ENCODE measurements around the gene C1orf141.

The C1orf141 gene

DNA sequence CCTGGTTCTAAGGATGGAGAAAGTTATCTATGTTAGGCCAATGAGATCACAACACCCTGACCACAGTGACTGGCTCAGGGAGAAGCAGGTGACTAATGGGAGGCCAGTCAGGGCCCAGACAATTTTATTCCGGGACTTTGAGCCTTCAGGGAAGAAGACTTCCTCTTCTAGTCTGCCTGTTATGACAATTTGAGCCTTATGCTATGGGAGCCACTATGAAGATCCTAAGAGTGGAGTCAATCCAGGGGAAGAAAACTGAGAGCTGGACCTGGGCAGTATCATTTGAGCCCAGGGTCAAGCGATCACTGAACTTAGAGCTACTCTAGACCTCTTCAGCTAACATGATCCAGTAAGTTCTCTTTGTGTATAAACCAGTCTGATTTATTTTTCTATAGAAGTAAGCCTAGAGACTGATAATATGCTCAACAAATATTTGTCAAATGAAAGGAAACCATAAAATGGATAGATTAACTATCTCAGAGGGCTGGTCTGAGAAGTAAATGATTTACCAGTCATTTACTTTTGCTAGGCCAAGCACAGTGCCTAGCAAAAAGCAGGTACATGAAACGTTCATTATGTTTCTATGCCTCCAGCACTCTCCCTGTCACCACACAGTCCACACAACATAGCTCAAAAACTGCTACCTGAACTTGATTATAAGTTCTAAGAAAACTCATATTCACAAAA is 4.2 kb upstream of the C1orf141 start:
- Histone ChIP-seq H3K9me3 (ENCODE audit: control insufficient read depth, low read length) (no peaks in the 10 kb centered on the region), H3K27me3 (ENCODE audit: control insufficient read depth, insufficient read depth, low read length) (no peaks in the 10 kb centered on the region), H3K4me1 (no peaks in the 10 kb centered on the region), H3K36me3 (ENCODE audit: control insufficient read depth, insufficient read depth, low read length) (no peaks in the 10 kb centered on the region), H3K9ac (no peak overlapping the region), H3K4me2 (ENCODE audit: low read length) (no peak overlapping the region), H3K79me2 (no peaks in the 10 kb centered on the region), H3K4me3 (ENCODE audit: low read depth, low read length) (no peak overlapping the region), H3K27ac (no peak overlapping the region), H2AFZ (no peak overlapping the region)
- TF ChIP-seq, protein P1, sequence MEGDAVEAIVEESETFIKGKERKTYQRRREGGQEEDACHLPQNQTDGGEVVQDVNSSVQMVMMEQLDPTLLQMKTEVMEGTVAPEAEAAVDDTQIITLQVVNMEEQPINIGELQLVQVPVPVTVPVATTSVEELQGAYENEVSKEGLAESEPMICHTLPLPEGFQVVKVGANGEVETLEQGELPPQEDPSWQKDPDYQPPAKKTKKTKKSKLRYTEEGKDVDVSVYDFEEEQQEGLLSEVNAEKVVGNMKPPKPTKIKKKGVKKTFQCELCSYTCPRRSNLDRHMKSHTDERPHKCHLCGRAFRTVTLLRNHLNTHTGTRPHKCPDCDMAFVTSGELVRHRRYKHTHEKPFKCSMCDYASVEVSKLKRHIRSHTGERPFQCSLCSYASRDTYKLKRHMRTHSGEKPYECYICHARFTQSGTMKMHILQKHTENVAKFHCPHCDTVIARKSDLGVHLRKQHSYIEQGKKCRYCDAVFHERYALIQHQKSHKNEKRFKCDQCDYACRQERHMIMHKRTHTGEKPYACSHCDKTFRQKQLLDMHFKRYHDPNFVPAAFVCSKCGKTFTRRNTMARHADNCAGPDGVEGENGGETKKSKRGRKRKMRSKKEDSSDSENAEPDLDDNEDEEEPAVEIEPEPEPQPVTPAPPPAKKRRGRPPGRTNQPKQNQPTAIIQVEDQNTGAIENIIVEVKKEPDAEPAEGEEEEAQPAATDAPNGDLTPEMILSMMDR (IDR thresholded peaks at IDR 0.05): no peak

DNA sequence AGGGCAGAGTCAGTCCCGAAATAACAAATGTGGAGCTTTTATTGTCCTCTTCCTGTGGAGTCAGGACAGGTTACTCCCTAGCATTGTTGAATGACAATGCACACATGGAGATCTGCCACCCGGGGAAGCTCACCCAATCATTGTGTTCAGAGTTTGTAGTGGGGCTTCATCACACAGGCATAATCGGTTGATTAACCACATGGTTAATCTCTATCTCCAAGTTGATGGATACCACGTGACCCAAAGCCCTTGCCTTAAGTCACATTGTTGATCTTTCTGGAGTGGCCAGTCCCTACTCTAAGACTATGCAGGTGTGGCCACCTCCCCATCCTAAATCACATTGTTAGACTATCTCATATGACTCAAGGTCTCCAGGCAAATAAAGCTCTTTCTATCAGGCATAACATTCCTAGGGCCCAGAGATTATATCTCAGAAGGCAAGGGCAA is 2.6 kb upstream of the C1orf141 start:
- Histone ChIP-seq H3K9me3 (ENCODE audit: control insufficient read depth, low read length) (no peaks in the 10 kb centered on the region), H3K36me3 (ENCODE audit: control insufficient read depth, insufficient read depth, low read length) (no peaks in the 10 kb centered on the region), H3K4me3 (ENCODE audit: low read depth, low read length) (no peak overlapping the region), H3K79me2 (no peaks in the 10 kb centered on the region), H3K4me1 (no peaks in the 10 kb centered on the region), H3K9ac (no peak overlapping the region), H3K27me3 (ENCODE audit: control insufficient read depth, insufficient read depth, low read length) (no peaks in the 10 kb centered on the region), H3K27ac (no peak overlapping the region), H2AFZ (no peak overlapping the region), H3K4me2 (ENCODE audit: low read length) (no peak overlapping the region)
- TF ChIP-seq, protein P1 (IDR thresholded peaks at IDR 0.05): no peak

DNA sequence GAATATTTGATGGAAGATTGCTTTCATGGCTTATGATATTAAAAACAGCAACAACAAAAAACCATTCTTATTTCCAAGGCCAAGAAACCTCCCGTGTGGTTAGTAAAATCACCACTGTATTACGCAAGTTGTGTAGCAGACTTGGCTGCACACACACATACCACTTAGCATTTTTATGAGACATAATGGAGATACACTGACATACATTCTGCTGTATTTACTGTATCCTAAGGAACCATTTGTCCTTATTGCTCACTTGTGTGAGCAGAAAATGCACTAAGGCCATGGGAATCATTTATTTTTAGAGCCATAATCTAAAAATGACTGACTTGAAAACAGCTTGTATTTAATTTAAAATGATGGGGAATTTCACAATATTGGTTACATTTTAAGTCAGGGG is 584 bp upstream of the C1orf141 start:
- Histone ChIP-seq H3K9me3 (ENCODE audit: control insufficient read depth, low read length) (no peaks in the 10 kb centered on the region), H3K36me3 (ENCODE audit: control insufficient read depth, insufficient read depth, low read length) (no peaks in the 10 kb centered on the region), H3K4me2 (ENCODE audit: low read length) (no peak overlapping the region), H2AFZ (no peak overlapping the region), H3K79me2 (no peaks in the 10 kb centered on the region), H3K4me1 (no peaks in the 10 kb centered on the region), H3K9ac (no peak overlapping the region), H3K27ac (no peak overlapping the region), H3K4me3 (ENCODE audit: low read depth, low read length) (no peak overlapping the region), H3K27me3 (ENCODE audit: control insufficient read depth, insufficient read depth, low read length) (no peaks in the 10 kb centered on the region)
- TF ChIP-seq, protein P1 (IDR thresholded peaks at IDR 0.05): no peak

DNA sequence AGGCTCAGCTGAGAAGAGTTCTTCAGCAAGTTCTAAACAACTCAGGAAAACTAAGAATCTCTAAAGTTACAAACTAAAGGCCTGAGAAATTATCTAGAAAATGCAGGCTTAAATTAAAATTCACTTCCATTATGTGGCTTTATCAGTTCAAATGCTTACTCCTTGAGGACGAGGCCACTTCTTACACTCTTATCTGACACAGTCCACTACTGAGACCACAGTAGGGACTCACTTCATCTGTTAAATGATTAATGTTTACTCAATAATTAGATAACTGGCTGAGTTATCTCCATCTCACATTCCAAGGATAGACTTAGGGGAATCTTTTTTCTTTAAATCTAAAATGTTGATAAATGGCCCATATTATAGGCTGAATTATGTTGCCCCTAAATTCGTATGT is 1.6 kb downstream of the C1orf141 start:
- no peaks in the 10 kb centered on the region for H3K27me3 ChIP-seq (ENCODE audit: control insufficient read depth, insufficient read depth, low read length)
- TF ChIP-seq, protein P1 (IDR thresholded peaks at IDR 0.05): no peak
- H2AFZ ChIP-seq: no peak overlapping the region
- no peak overlapping the region for H3K4me2 ChIP-seq (ENCODE audit: low read length)
- H3K36me3 ChIP-seq (ENCODE audit: control insufficient read depth, insufficient read depth, low read length): no peaks in the 10 kb centered on the region
- no peaks in the 10 kb centered on the region for H3K9me3 ChIP-seq (ENCODE audit: control insufficient read depth, low read length)
- H3K4me1 ChIP-seq: no peaks in the 10 kb centered on the region
- H3K4me3 ChIP-seq (ENCODE audit: low read depth, low read length): no peak overlapping the region
- no peaks in the 10 kb centered on the region for H3K79me2 ChIP-seq
- H3K27ac ChIP-seq: no peak overlapping the region
- no peak overlapping the region for H3K9ac ChIP-seq

DNA sequence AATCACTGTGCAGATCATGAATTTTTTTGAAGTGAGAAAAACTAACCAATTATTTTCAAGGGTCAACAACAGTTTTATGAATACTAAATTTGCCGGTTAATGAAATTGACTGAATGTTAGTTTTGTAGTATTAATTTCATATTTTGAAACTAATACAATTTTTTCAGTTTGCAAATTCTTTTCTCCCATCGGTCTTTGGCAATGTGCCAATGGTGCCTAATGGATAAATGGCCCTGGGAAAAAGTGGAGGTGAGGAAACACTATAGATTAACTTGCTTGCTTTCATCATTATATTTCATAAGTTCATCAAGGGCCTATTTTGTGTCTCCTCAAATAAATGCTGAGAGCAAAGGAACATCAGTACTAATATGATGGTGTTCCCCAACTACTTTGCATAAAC is 4.1 kb downstream of the C1orf141 start:
- H3K36me3 ChIP-seq (ENCODE audit: control insufficient read depth, insufficient read depth, low read length): no peaks in the 10 kb centered on the region
- TF ChIP-seq, protein P1 (IDR thresholded peaks at IDR 0.05): no peak
- no peak overlapping the region for H3K4me2 ChIP-seq (ENCODE audit: low read length)
- H3K27me3 ChIP-seq (ENCODE audit: control insufficient read depth, insufficient read depth, low read length): no peaks in the 10 kb centered on the region
- no peaks in the 10 kb centered on the region for H3K4me1 ChIP-seq
- no peak overlapping the region for H2AFZ ChIP-seq
- H3K27ac ChIP-seq: no peak overlapping the region
- no peak overlapping the region for H3K9ac ChIP-seq
- no peaks in the 10 kb centered on the region for H3K9me3 ChIP-seq (ENCODE audit: control insufficient read depth, low read length)
- no peaks in the 10 kb centered on the region for H3K79me2 ChIP-seq
- H3K4me3 ChIP-seq (ENCODE audit: low read depth, low read length): no peak overlapping the region
